ENCODE measurements around the gene JMJD4.

- TF ChIP-seq CTCF (IDR thresholded peaks at IDR 0.05) (no peak), POLR2A (IDR thresholded peaks at IDR 0.05) (no peak)
Measured at GRCh38 chr1:227709451-227709850, 25.7 kb downstream of the JMJD4 start.
